ENCODE measurements around the gene NT5C3A. TPM values are rescaled to one million over a fixed set of nuclear protein-coding genes. Genes with fewer than 3 reads are reported as not detected.
A peak's percentile ranks its signal among the peaks of the same experiment; 100 is the strongest.

NT5C3A gene
- total RNA-seq, 3 donors from 2014 or later (not counting 1 experiment from before 2014, with no cell fraction given): 33.7 to 49.8 (median 49.5) TPM

DNA sequence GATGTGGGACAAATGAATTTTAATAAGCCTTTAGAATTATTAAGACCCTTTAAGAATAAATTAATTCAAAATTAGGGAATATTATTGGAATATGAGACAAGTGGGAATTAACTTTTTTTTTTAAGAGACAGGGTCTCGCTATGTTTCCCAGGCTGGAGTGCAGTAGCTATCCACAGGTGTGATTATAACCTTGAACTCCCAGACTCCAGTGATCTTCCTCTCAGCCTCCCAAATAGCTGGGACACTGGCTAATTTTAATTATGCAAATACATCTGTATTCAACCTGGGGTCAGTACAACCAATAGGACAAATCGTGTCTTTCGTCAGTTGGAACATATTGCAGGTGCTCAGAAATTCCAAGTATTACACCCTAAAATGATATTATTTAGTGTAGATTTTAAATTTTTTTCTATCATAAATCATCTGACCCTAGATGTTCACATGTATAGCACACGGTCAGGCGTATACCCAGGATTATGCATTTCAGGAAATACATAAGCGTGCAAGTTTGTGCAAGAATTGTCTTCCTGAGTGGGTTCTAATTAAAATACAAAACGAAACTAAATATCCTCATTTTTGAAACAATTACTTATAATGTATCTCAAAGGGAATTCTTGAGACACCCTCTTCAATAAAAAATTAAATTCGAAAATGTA is 1.2 kb downstream of the NT5C3A start:
- Mint-ChIP-seq H3K9me3 (peaks cover 0 to 8% of the 10 kb centered on the region in 2 donors), H3K4me3 (peak overlapping the region; percentile 93), H3K27me3 (ENCODE audit: low read depth in 2 of 2) (peaks cover 8% of the 10 kb centered on the region in 2 donors), H3K4me1 (peaks cover 29 to 41% of the 10 kb centered on the region in 2 donors), H3K27ac (peak overlapping the region; percentile 87 to 95), H3K36me3 (peaks cover 6% of the 10 kb centered on the region)
- DNase-seq: no peak
- ATAC-seq: no peak
- WGBS (ENCODE audit: insufficient coverage): 86% methylated on average over 1 of the region's 8 CpGs
- H3K4me3 ChIP-seq (ENCODE audit: low read length): peak overlapping the region; percentile 78
- intact Hi-C loops (cut with micrococcal nuclease): no loop called here
- H3K27me3 ChIP-seq (ENCODE audit: control insufficient read depth, insufficient read depth, low read length): no peaks in the 10 kb centered on the region
- H3K4me1 ChIP-seq (ENCODE audit: control insufficient read depth, insufficient read depth, low read length): peaks cover 10% of the 10 kb centered on the region
- no peak overlapping the region for H3K27ac ChIP-seq (ENCODE audit: low read length)
- TF ChIP-seq, protein P1, sequence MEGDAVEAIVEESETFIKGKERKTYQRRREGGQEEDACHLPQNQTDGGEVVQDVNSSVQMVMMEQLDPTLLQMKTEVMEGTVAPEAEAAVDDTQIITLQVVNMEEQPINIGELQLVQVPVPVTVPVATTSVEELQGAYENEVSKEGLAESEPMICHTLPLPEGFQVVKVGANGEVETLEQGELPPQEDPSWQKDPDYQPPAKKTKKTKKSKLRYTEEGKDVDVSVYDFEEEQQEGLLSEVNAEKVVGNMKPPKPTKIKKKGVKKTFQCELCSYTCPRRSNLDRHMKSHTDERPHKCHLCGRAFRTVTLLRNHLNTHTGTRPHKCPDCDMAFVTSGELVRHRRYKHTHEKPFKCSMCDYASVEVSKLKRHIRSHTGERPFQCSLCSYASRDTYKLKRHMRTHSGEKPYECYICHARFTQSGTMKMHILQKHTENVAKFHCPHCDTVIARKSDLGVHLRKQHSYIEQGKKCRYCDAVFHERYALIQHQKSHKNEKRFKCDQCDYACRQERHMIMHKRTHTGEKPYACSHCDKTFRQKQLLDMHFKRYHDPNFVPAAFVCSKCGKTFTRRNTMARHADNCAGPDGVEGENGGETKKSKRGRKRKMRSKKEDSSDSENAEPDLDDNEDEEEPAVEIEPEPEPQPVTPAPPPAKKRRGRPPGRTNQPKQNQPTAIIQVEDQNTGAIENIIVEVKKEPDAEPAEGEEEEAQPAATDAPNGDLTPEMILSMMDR (IDR thresholded peaks at IDR 0.05): no peak
- no peaks in the 10 kb centered on the region for H3K9me3 ChIP-seq (ENCODE audit: control insufficient read depth, insufficient read depth, low read length)
- H3K36me3 ChIP-seq (ENCODE audit: control insufficient read depth, insufficient read depth, low read length): no peaks in the 10 kb centered on the region

DNA sequence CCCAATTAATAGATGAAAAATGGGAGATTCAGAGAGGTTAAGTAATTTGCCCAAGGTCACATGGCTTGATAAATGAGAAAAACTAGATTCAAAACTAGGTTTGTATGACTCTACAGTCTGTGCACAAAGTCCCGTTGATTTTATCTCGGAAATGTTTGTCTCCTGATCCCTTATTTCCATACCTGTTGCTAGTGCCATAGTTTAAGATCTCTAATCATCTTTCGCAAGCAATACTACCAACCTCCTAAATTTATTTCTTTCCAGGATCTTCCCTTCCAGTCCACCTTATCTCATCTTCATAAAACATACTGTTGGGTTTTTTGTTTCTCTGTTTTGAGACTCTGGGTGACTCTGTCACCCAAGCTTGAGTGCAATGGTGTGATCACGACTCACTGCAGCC is 2.9 kb downstream of the NT5C3A start:
- TF ChIP-seq, protein P1 (IDR thresholded peaks at IDR 0.05): no peak
- DNase-seq: no peak
- no peaks in the 10 kb centered on the region for H3K27me3 ChIP-seq (ENCODE audit: control insufficient read depth, insufficient read depth, low read length)
- no peak for ATAC-seq
- Mint-ChIP-seq H3K27me3 (ENCODE audit: low read depth in 2 of 2) (no peaks in the 10 kb centered on the region), H3K36me3 (no peaks in the 10 kb centered on the region), H3K9me3 (no peaks in the 10 kb centered on the region), H3K4me1 (peaks cover 37 to 45% of the 10 kb centered on the region in 2 donors), H3K27ac (peak overlapping the region in 1 of 2 donors; percentile 39), H3K4me3 (no peak overlapping the region)
- WGBS (ENCODE audit: insufficient coverage): 74% methylated on average over 4 of the region's 4 CpGs
- no peak overlapping the region for H3K4me3 ChIP-seq (ENCODE audit: low read length)
- H3K36me3 ChIP-seq (ENCODE audit: control insufficient read depth, insufficient read depth, low read length): no peaks in the 10 kb centered on the region
- H3K9me3 ChIP-seq (ENCODE audit: control insufficient read depth, insufficient read depth, low read length): no peaks in the 10 kb centered on the region
- H3K4me1 ChIP-seq (ENCODE audit: control insufficient read depth, insufficient read depth, low read length): peaks cover 10% of the 10 kb centered on the region
- no peak overlapping the region for H3K27ac ChIP-seq (ENCODE audit: low read length)
- intact Hi-C loops (cut with micrococcal nuclease): no loop called here

DNA sequence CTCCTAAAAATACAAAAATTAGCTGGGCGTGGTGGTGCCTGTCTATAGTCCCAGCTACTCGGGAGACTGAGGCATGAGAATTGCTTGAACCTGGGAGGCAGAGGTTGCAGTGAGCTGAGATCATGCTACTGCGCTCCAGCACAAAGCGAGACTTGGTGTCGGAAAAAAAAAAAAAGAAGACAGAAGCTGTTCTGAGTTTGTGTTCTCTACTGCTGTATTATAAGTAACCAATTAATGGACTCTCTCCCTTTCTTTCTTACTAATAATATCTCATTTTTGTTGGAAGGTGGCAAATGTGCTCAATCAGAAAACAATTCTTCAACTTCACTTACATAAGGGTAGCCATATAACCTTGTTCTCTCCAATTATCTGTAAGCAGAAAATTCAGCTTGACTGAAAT is 7.4 kb downstream of the NT5C3A start:
- no peaks in the 10 kb centered on the region for H3K9me3 ChIP-seq (ENCODE audit: control insufficient read depth, insufficient read depth, low read length)
- DNase-seq: no peak
- H3K36me3 Mint-ChIP-seq: no peaks in the 10 kb centered on the region
- WGBS (ENCODE audit: insufficient coverage): 98% methylated on average over 4 of the region's 5 CpGs
- intact Hi-C loops (cut with micrococcal nuclease): loop anchor here (2.0 kb wide), 1 partner anchor 14 kb away; no protein-coding TSS in a partner anchor
- H3K27me3 ChIP-seq (ENCODE audit: control insufficient read depth, insufficient read depth, low read length): no peaks in the 10 kb centered on the region
- peaks cover 14% of the 10 kb centered on the region for H3K4me1 ChIP-seq (ENCODE audit: control insufficient read depth, insufficient read depth, low read length)
- peaks cover 48 to 56% of the 10 kb centered on the region in 2 donors for H3K4me1 Mint-ChIP-seq
- H3K27ac ChIP-seq (ENCODE audit: low read length): no peak overlapping the region
- no peak for ATAC-seq
- H3K4me3 ChIP-seq (ENCODE audit: low read length): no peak overlapping the region
- TF ChIP-seq, protein P1 (IDR thresholded peaks at IDR 0.05): no peak
- H3K36me3 ChIP-seq (ENCODE audit: control insufficient read depth, insufficient read depth, low read length): no peaks in the 10 kb centered on the region
- no peaks in the 10 kb centered on the region for H3K9me3 Mint-ChIP-seq
- H3K4me3 Mint-ChIP-seq: no peak overlapping the region
- peak overlapping the region; percentile 87 to 88 for H3K27ac Mint-ChIP-seq
- no peaks in the 10 kb centered on the region for H3K27me3 Mint-ChIP-seq (ENCODE audit: low read depth in 2 of 2)
